OCI-LY1 (cell line): ENCODE results near the gene RNF121.

Source experiments
- H2AFZ ChIP-seq: fragments of 200-600 bp; sonication (generic), shearing (Covaris generic); 2 replicates; pipeline ENCODE4 v1.6.0; 2014; ENCODE audit warnings: antibody characterized with exemption, mild to moderate bottlenecking, low read length
- H3F3A ChIP-seq: fragments of 200-600 bp; sonication (generic), shearing (Covaris generic); 2 replicates; pipeline ENCODE4 v1.6.0; 2014; ENCODE audit warnings: mild to moderate bottlenecking, antibody characterized with exemption, low read length, moderate library complexity; ENCODE audit not compliant: insufficient read depth
- H3K27ac ChIP-seq: fragments of 200-600 bp; sonication (generic); 2 replicates; pipeline ENCODE4 v1.5.1; 2014; ENCODE audit warnings: low read length, mixed run types, mild to moderate bottlenecking, low read depth; ENCODE audit not compliant: poor library complexity, severe bottlenecking
- H3K27me3 ChIP-seq: fragments of 200-600 bp; sonication (generic); 2 replicates; pipeline ENCODE4 v1.6.0; 2014; ENCODE audit warnings: antibody characterized with exemption, mild to moderate bottlenecking, low read length, moderate library complexity; ENCODE audit not compliant: insufficient read depth
- H3K36me3 ChIP-seq: fragments of 200-600 bp; sonication (generic); 2 replicates; pipeline ENCODE4 v1.6.1; 2014; ENCODE audit warnings: mild to moderate bottlenecking, antibody characterized with exemption, low read length, moderate library complexity, mixed read lengths; ENCODE audit not compliant: insufficient read depth
- H3K4me1 ChIP-seq: fragments of 200-600 bp; sonication (generic); 2 replicates; pipeline ENCODE4 v1.5.1; 2014; ENCODE audit warnings: mild to moderate bottlenecking, low read length, moderate library complexity; ENCODE audit not compliant: insufficient read depth, severe bottlenecking
- H3K4me2 ChIP-seq: fragments of 200-600 bp; sonication (generic), shearing (Covaris generic); 2 replicates; pipeline ENCODE4 v1.6.1; 2014; ENCODE audit warnings: low read length
- H3K4me3 ChIP-seq: fragments of 200-600 bp; sonication (generic); 2 replicates; pipeline ENCODE4 v1.5.1; 2014; ENCODE audit warnings: low read length, low read depth, mild to moderate bottlenecking, mixed read lengths; ENCODE audit not compliant: poor library complexity, severe bottlenecking
- H3K79me2 ChIP-seq: fragments of 200-600 bp; shearing (Covaris generic); 2 replicates; pipeline ENCODE4 v1.6.1; 2016; ENCODE audit warnings: mixed run types, low read length, mixed read lengths; ENCODE audit not compliant: insufficient read depth
- H3K9ac ChIP-seq: fragments of 200-600 bp; sonication (generic), shearing (Covaris generic); 2 replicates; pipeline ENCODE4 v1.6.1; 2014; ENCODE audit warnings: mild to moderate bottlenecking, low read length, mixed read lengths
- H3K9me2 ChIP-seq: fragments of 200-600 bp; sonication (generic), shearing (Covaris generic); 2 replicates; pipeline ENCODE4 v1.6.1; 2014; ENCODE audit warnings: low read depth, mild to moderate bottlenecking, low read length, mixed read lengths
- H3K9me3 ChIP-seq: fragments of 200-600 bp; shearing (Covaris generic); 2 replicates; pipeline ENCODE4 v1.6.1; 2014; ENCODE audit warnings: low read length, mixed read lengths
- H4K20me1 ChIP-seq: fragments of 200-600 bp; sonication (generic), shearing (Covaris generic); 2 replicates; pipeline ENCODE4 v1.6.0; 2016; ENCODE audit warnings: mild to moderate bottlenecking, low read length; ENCODE audit not compliant: insufficient read depth
- CTCF ChIP-seq: fragments of 200-600 bp; sonication (generic), shearing (Covaris generic); IDR thresholded peaks from 2 replicates; pipeline ENCODE4 v1.5.1; 2017; ENCODE audit warnings: mild to moderate bottlenecking, antibody characterized with exemption, low read length, moderate library complexity, mixed read lengths
- EZH2 ChIP-seq: fragments of 200-600 bp; sonication (generic), shearing (Covaris generic); IDR thresholded peaks from 2 replicates; pipeline ENCODE4 v1.8.0; 2017; ENCODE audit warnings: borderline replicate concordance, mixed run types, mild to moderate bottlenecking, antibody characterized with exemption, low read length, moderate library complexity, mixed read lengths

RNF121 gene

DNA sequence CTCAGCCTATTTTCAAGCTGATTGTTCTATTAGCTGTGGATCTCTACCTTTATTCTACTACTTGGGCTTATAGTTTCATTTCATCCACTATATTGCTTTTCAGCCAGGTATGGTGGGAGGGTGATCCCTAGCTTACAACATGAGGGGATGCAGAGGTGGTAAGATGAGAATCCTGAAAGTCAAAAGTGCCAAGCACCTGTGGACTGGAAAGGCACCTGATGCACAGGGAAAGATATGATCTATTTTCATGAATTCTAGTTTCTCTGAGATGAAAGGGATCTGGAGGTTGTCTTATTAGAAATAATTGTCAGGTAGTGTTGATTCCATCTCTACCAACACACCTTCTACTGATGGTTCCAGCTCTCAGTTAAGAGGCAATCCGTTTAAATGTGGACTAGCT lies 48.2 kb downstream of the RNF121 start:
- Histone ChIP-seq H3K4me3 (no peak overlapping the region), H3K4me1 (peaks cover 13% of the 10 kb centered on the region), H3K27ac (peak overlapping the region; percentile 60), H3F3A (no peaks in the 10 kb centered on the region), H3K36me3 (peaks cover 19% of the 10 kb centered on the region; the same call in 1 of the 2 replicates), H4K20me1 (no peaks in the 10 kb centered on the region), H3K9ac (no peak overlapping the region), H3K9me3 (no peaks in the 10 kb centered on the region), H3K27me3 (no peaks in the 10 kb centered on the region), H3K4me2 (no peak overlapping the region), H3K9me2 (no peaks in the 10 kb centered on the region), H3K79me2 (no peaks in the 10 kb centered on the region), H2AFZ (no peak overlapping the region)
- no peak for TF ChIP-seq EZH2
- TF ChIP-seq CTCF, result no peak

DNA sequence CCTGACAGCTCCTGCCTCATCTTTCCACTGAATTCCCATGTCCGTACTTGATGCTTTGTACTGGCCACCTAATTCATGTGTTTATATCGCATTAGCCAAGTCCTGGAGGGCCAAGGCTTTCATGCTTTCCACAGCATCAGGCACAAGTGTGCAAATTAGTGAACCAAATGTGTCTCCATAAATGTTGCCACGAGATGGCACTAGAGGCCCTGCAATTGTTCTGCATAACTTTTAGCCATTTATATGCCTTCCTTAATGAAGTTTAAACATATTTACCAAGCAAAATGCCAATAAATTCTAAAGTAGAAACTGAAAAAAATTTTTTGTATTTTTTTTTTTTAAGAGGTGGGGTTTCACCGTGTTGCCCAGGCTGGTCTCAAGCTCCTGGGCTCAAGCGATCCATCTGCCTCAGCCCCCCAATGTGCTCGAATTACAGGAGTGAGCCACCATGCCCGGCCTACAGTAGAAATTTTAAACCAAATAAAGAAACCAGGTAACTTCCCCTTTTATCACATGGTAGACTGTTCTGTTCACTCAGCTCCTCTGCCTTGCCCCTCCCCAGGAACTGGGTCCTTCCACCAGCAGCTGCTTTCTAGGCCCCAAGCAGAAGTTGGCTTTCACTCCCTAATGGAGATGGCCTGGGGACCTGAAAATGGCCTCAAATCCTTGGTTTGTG lies 49.0 kb downstream of the RNF121 start:
- H3K36me3 ChIP-seq, result peaks cover 21% of the 10 kb centered on the region; the same call in 1 of the 2 replicates
- no peaks in the 10 kb centered on the region for H3K79me2 ChIP-seq
- peaks cover 13% of the 10 kb centered on the region for H3K4me1 ChIP-seq
- no peaks in the 10 kb centered on the region for H3K9me2 ChIP-seq
- no peak overlapping the region for H2AFZ ChIP-seq
- H3K4me2 ChIP-seq, result peak overlapping the region; percentile 18; the same call in 1 of the 2 replicates
- no peaks in the 10 kb centered on the region for H3F3A ChIP-seq
- no peaks in the 10 kb centered on the region for H4K20me1 ChIP-seq
- no peaks in the 10 kb centered on the region for H3K27me3 ChIP-seq
- no peak overlapping the region for H3K4me3 ChIP-seq
- no peak for TF ChIP-seq EZH2
- TF ChIP-seq CTCF, result peak; percentile 81
- H3K27ac ChIP-seq, result peak overlapping the region; percentile 60
- H3K9me3 ChIP-seq, result no peaks in the 10 kb centered on the region
- H3K9ac ChIP-seq, result no peak overlapping the region; the same call in 1 of the 2 replicates

- H3K27me3 ChIP-seq, result no peaks in the 10 kb centered on the region
- no peak overlapping the region for H3K4me3 ChIP-seq
- no peak overlapping the region for H3K4me2 ChIP-seq
- H3K79me2 ChIP-seq, result no peaks in the 10 kb centered on the region
- TF ChIP-seq CTCF (no peak), EZH2 (no peak)
- H3K9me3 ChIP-seq, result no peaks in the 10 kb centered on the region
- H4K20me1 ChIP-seq, result no peaks in the 10 kb centered on the region
- no peak overlapping the region for H3K9ac ChIP-seq
- no peaks in the 10 kb centered on the region for H3F3A ChIP-seq
- H3K36me3 ChIP-seq, result peaks cover 33% of the 10 kb centered on the region
- peaks cover 13% of the 10 kb centered on the region for H3K4me1 ChIP-seq
- no peak overlapping the region for H3K27ac ChIP-seq
- no peak overlapping the region for H2AFZ ChIP-seq
- no peaks in the 10 kb centered on the region for H3K9me2 ChIP-seq
These were observed 50.2 kb downstream of the RNF121 start for GRCh38 chr11:71979094-71979493.
